Gastroesophageal sphincter (tissue), 4 donors: ENCODE results near the gene ALPL. TPM values are rescaled to one million over a fixed set of nuclear protein-coding genes. Genes with fewer than 3 reads are reported as not detected.
A peak's percentile ranks its signal among the peaks of the same experiment; 100 is the strongest.

Experiments
- ATAC-seq: fragments of 150-250 bp; one replicate; pipeline ENCODE4 v1.9.1; 2016; ENCODE audit warnings: mild to moderate bottlenecking, moderate library complexity
- H3K27ac ChIP-seq, 4 donors: fragments of 200-600 bp; sonication (generic) in 3 of 4; 1 replicate in 3 of 4; 2 replicates in 1 of 4; pipeline ENCODE4 v1.5.1; 2016 to 2019
- H3K27me3 ChIP-seq: fragments of 200-600 bp; sonication (generic); one replicate; pipeline ENCODE4 v1.5.1; 2019
- H3K36me3 ChIP-seq, 2 donors: fragments of 200-600 bp; sonication (generic); one replicate each; pipeline ENCODE4 v1.5.1; 2019; ENCODE audit warnings: control low read depth in 1 of 2
- H3K4me1 ChIP-seq, 3 donors: fragments of 200-600 bp; sonication (generic); 1 replicate in 2 of 3; 2 replicates in 1 of 3; pipeline ENCODE4 v1.5.1; 2016 to 2019; ENCODE audit warnings: control low read depth in 2 of 3
- H3K4me3 ChIP-seq, 2 donors: fragments of 200-600 bp; sonication (generic); one replicate each; pipeline ENCODE4 v1.5.1; 2019; ENCODE audit warnings: mild to moderate bottlenecking in 1 of 2, moderate library complexity in 1 of 2
- H3K9me3 ChIP-seq, 3 donors: fragments of 200-600 bp; sonication (generic); one replicate each; pipeline ENCODE4 v1.5.1; 2017 to 2019; ENCODE audit warnings: control low read depth in 2 of 3
- EP300 ChIP-seq: sonication (generic); formaldehyde crosslinking; IDR thresholded peaks from one replicate; pipeline ENCODE4 v1.6.1; 2017; ENCODE audit warnings: antibody characterized with exemption, mild to moderate bottlenecking
- POLR2A ChIP-seq, 2 donors: fragments of 450-650 bp; IDR thresholded peaks; one replicate each; pipeline ENCODE4 v1.6.1; 2017; ENCODE audit warnings: antibody characterized with exemption in 2 of 2, mild to moderate bottlenecking in 2 of 2, moderate library complexity in 1 of 2
- POLR2AphosphoS5 ChIP-seq: sonication (generic); formaldehyde crosslinking; IDR thresholded peaks from one replicate; pipeline ENCODE4 v1.6.1; 2017; ENCODE audit warnings: antibody characterized with exemption
- WGBS, 2 donors: methylation state at CpG; one replicate each; pipeline ENCODE4 v1.1.5; 2018; ENCODE audit warnings: low coverage in 1 of 2; 5-methylcytosine and 5-hydroxymethylcytosine counted together
- total RNA-seq, 4 donors: library from RNA; depleted of rRNA; stranded (reverse); fragments of >200 nt; gene quantifications; one replicate each; pipeline ENCODE4 v1.1.0, GENCODE V29; 2016
- TF ChIP-seq, protein P1 (sequence below), 4 experiments: fragments of 200-600 bp in 2 of 4; fragments of 450-650 bp in 2 of 4; sonication (generic) in 1 of 4; IDR thresholded peaks; one replicate each; pipeline ENCODE4 v1.5.1; 2017 to 2019; ENCODE audit warnings: antibody characterized with exemption in 4 of 4, mild to moderate bottlenecking in 2 of 4, moderate library complexity in 2 of 4

The ALPL gene
- total RNA-seq, 4 donors from 2014 or later, result 0.62 to 6.1 (median 3.9) TPM

DNA sequence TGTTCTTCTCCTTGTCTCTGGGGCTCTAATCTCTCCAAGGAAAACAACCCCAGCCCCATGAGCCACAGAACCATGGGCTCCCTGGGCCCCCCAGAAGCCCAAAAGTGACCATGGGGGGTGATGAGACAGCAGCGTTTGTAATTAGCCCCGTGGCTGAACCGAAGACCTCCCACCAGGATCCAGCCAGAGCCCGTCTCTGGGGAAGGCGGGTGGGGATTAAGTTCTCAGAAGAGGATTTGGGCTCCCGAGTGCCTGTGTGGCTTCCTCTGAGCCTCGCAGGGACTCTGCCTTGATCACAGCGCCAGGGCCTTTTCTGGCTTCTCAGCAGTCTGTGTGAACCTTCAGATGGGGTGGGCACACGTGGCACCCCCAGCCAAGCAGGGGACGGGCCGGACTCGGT is 77.0 kb downstream of the ALPL start:
- H3K36me3 ChIP-seq, result no peaks in the 10 kb centered on the region
- ATAC-seq, result no peak
- H3K4me3 ChIP-seq, result no peak overlapping the region
- H3K27me3 ChIP-seq, result peaks cover 63% of the 10 kb centered on the region
- H3K27ac ChIP-seq, result no peak overlapping the region
- 49% methylated on average over 5 of the region's 12 CpGs; no CpG with 5 or more reads in 1 of the 2 donors for WGBS, 2 donors
- no peak for TF ChIP-seq EP300
- TF ChIP-seq POLR2A (IDR thresholded peaks at IDR 0.05), result no peak
- TF ChIP-seq, protein P1, sequence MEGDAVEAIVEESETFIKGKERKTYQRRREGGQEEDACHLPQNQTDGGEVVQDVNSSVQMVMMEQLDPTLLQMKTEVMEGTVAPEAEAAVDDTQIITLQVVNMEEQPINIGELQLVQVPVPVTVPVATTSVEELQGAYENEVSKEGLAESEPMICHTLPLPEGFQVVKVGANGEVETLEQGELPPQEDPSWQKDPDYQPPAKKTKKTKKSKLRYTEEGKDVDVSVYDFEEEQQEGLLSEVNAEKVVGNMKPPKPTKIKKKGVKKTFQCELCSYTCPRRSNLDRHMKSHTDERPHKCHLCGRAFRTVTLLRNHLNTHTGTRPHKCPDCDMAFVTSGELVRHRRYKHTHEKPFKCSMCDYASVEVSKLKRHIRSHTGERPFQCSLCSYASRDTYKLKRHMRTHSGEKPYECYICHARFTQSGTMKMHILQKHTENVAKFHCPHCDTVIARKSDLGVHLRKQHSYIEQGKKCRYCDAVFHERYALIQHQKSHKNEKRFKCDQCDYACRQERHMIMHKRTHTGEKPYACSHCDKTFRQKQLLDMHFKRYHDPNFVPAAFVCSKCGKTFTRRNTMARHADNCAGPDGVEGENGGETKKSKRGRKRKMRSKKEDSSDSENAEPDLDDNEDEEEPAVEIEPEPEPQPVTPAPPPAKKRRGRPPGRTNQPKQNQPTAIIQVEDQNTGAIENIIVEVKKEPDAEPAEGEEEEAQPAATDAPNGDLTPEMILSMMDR (IDR thresholded peaks at IDR 0.05), result no peak
- no peak for TF ChIP-seq POLR2AphosphoS5
- no peaks in the 10 kb centered on the region for H3K9me3 ChIP-seq
- peaks cover 0 to 21% (median 0%) of the 10 kb centered on the region in 3 donors for H3K4me1 ChIP-seq

DNA sequence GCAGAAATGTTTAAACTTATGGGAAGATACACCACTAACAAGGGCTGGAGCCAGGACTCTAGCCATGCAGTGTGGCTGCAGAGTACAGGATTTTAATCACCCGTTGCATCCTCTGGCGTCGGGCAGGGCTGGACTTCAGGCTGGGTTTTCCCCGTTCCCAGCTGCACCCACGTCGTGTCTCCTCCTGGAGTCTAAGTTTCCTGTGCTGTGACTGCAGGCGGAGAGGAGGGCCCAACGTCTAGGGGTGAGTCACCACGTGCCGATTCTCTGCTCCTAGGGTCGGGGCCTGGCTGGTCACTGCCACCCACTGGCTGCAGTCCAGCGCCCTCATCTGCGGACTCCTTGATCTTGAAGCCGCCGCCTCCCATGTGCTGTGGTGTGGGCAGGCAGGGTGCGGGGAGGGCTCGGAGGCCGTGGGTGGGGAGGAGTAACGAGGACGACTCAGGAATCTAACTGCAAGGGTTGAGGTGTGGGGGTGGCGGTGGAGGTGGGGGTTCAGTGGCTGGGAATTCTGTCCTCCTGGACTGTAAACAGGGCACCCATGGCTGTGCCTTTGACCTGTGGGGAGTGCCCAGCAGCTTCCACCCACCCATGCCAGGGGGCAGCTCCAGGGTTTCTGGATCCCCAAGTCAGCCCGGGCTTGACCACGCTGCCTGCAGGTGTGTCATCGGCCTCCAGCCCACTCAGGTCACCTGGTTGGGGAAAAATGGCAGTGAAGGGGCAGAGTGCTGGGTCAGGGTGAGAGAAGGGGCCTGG is 77.8 kb downstream of the ALPL start:
- peaks cover 0 to 21% (median 0%) of the 10 kb centered on the region in 3 donors for H3K4me1 ChIP-seq
- WGBS, 2 donors, result 0 to 90% methylated on average over 2 of the region's 24 CpGs
- peaks cover 71% of the 10 kb centered on the region for H3K27me3 ChIP-seq
- ATAC-seq, result peak; percentile 66
- TF ChIP-seq, protein P1 (IDR thresholded peaks at IDR 0.05), result no peak
- TF ChIP-seq POLR2A (IDR thresholded peaks at IDR 0.05) (no peak), POLR2AphosphoS5 (peak; percentile 26)
- no peaks in the 10 kb centered on the region for H3K36me3 ChIP-seq
- H3K4me3 ChIP-seq, result no peak overlapping the region
- no peaks in the 10 kb centered on the region for H3K9me3 ChIP-seq
- no peak overlapping the region for H3K27ac ChIP-seq

DNA sequence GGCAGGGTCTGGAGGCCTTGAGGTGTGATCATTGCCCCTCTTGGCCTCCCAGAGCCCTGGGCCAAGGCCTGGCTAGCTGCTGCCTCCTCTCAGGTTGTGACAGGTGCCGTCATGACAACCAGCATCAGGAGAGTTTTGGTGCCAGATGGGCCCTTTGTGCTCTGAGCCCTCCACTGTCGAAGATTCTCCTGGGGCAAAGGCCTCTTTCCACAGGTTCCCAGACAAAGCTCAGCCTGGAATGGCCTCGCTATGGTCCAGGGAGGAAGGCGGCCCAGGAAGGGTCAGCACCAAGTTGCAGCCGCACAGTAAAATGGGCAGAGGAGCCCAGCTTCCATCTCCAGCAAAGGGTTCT is 78.4 kb downstream of the ALPL start:
- TF ChIP-seq POLR2A (IDR thresholded peaks at IDR 0.05), result no peak
- no peak for TF ChIP-seq POLR2AphosphoS5
- TF ChIP-seq, protein P1 (IDR thresholded peaks at IDR 0.05), result no peak
- no peak for TF ChIP-seq EP300
- no peak for ATAC-seq

GRCh38 chr1:21589618-21590017 is 80.4 kb downstream of the ALPL start:
- Histone ChIP-seq H3K4me3 (no peak overlapping the region), H3K27ac (no peak overlapping the region), H3K36me3 (no peaks in the 10 kb centered on the region), H3K9me3 (no peaks in the 10 kb centered on the region), H3K4me1 (peaks cover 0 to 21% (median 0%) of the 10 kb centered on the region in 3 donors), H3K27me3 (peaks cover 72% of the 10 kb centered on the region)
- TF ChIP-seq EP300, result no peak
- no peak for TF ChIP-seq POLR2AphosphoS5
- TF ChIP-seq, protein P1 (IDR thresholded peaks at IDR 0.05), result no peak
- no peak for TF ChIP-seq POLR2A (IDR thresholded peaks at IDR 0.05)
- ATAC-seq, result no peak
- WGBS, 2 donors, result no CpG with 5 or more reads among the region's 5 CpGs

More for the DNA sequence above, 78.4 kb downstream of the ALPL start:
- no peak overlapping the region for H3K4me3 ChIP-seq
- H3K36me3 ChIP-seq, result no peaks in the 10 kb centered on the region
- peaks cover 0 to 21% (median 0%) of the 10 kb centered on the region in 3 donors for H3K4me1 ChIP-seq
- H3K27ac ChIP-seq, result no peak overlapping the region
- no peaks in the 10 kb centered on the region for H3K9me3 ChIP-seq
- peaks cover 72% of the 10 kb centered on the region for H3K27me3 ChIP-seq
- WGBS, 2 donors, result no CpG with 5 or more reads among the region's 5 CpGs
